Smooth muscle cell (in vitro differentiated cells): ENCODE data around the gene NEUROG2. TPM values are rescaled to one million over a fixed set of nuclear protein-coding genes. Genes with fewer than 3 reads are reported as not detected.

Experiments
- DNase-seq: peaks from one replicate; lab custom pipeline; 2025; ENCODE audit not compliant: unreplicated experiment; lab: John Stamatoyannopoulos, UW
- H2AFZ ChIP-seq: fragments of 200-600 bp; sonication (generic); 2 replicates; pipeline ENCODE4 v1.6.0; 2016; ENCODE audit warnings: antibody characterized with exemption, low read depth, mild to moderate bottlenecking
- H3F3A ChIP-seq: fragments of 200-600 bp; sonication (generic); 2 replicates; pipeline ENCODE4 v1.6.0; 2017; ENCODE audit warnings: antibody characterized with exemption, low read depth
- H3K27ac ChIP-seq: fragments of 200-600 bp; sonication (generic); 2 replicates; pipeline ENCODE4 v1.5.1; 2016; ENCODE audit warnings: low read depth, mild to moderate bottlenecking
- H3K27me3 ChIP-seq: fragments of 200-600 bp; sonication (generic); 2 replicates; pipeline ENCODE4 v1.6.1; 2016; ENCODE audit warnings: low read depth, mild to moderate bottlenecking
- H3K36me3 ChIP-seq: fragments of 200-600 bp; sonication (generic); 2 replicates; pipeline ENCODE4 v1.5.1; 2016; ENCODE audit warnings: low read depth
- H3K4me1 ChIP-seq: fragments of 200-600 bp; sonication (generic); 2 replicates; pipeline ENCODE4 v1.5.1; 2016; ENCODE audit warnings: low read depth
- H3K4me2 ChIP-seq: fragments of 200-600 bp; sonication (generic); 2 replicates; pipeline ENCODE4 v1.6.0; 2016; ENCODE audit warnings: mild to moderate bottlenecking
- H3K4me3 ChIP-seq: fragments of 200-600 bp; sonication (generic); 2 replicates; pipeline ENCODE4 v1.5.1; 2016; ENCODE audit warnings: mild to moderate bottlenecking
- H3K79me2 ChIP-seq: fragments of 200-600 bp; sonication (generic); 2 replicates; pipeline ENCODE4 v1.6.0; 2016; ENCODE audit warnings: low read depth, mild to moderate bottlenecking
- H3K9ac ChIP-seq: fragments of 200-600 bp; sonication (generic); 2 replicates; pipeline ENCODE4 v1.6.0; 2016; ENCODE audit warnings: low read depth
- H3K9me3 ChIP-seq: fragments of 200-600 bp; sonication (generic); replicated peaks from 2 replicates; pipeline ENCODE4 v1.5.1; 2016; ENCODE audit warnings: low read depth
- H4K20me1 ChIP-seq: fragments of 200-600 bp; sonication (generic); 2 replicates; pipeline ENCODE4 v1.6.0; 2016; ENCODE audit warnings: low read depth
- CTCF ChIP-seq: fragments of 200-600 bp; sonication (generic); IDR thresholded peaks from 2 replicates; pipeline ENCODE4 v1.5.1; 2017; ENCODE audit warnings: borderline replicate concordance, mild to moderate bottlenecking, antibody characterized with exemption; ENCODE audit not compliant: insufficient read depth, poor library complexity, severe bottlenecking
- WGBS: methylation state at CpG from one replicate; pipeline ENCODE4 v1.1.7; 2016; ENCODE audit warnings: low lambda C conversion rate; 5-methylcytosine and 5-hydroxymethylcytosine counted together
- polyA plus RNA-seq: library from polyadenylated mRNA; unstranded; fragments of >200 nt; fragmentation: Nextera tagmentation; extraction: Ambion mirVana; gene quantifications from 2 replicates; pipeline ENCODE4 v1.2.1, GENCODE V29; 2016
- total RNA-seq: library from RNA; depleted of rRNA; stranded (reverse); fragments of >200 nt; gene quantifications from 2 replicates; pipeline ENCODE4 v1.2.3, GENCODE V29; 2014

NEUROG2 gene
- total and polyA plus RNA-seq, 2 experiments from 2014 or later, result not detected

GRCh38 chr4:112485930-112486329 lies 30.1 kb downstream of the NEUROG2 start:
- no peaks in the 10 kb centered on the region for H3K4me1 ChIP-seq
- no peaks in the 10 kb centered on the region for H3K79me2 ChIP-seq
- H3F3A ChIP-seq, result no peaks in the 10 kb centered on the region
- H2AFZ ChIP-seq, result no peak overlapping the region
- H3K4me2 ChIP-seq, result no peak overlapping the region
- H3K9me3 ChIP-seq, result no peaks in the 10 kb centered on the region
- no peak overlapping the region for H3K9ac ChIP-seq
- H4K20me1 ChIP-seq, result no peaks in the 10 kb centered on the region
- no peak for TF ChIP-seq CTCF
- no peaks in the 10 kb centered on the region for H3K36me3 ChIP-seq
- 85% methylated on average over 5 of the region's 5 CpGs for WGBS
- no peak overlapping the region for H3K4me3 ChIP-seq
- no peaks in the 10 kb centered on the region for H3K27me3 ChIP-seq
- no peak for DNase-seq
- no peak overlapping the region for H3K27ac ChIP-seq

- Histone ChIP-seq H3K4me3 (no peak overlapping the region), H3K9ac (no peak overlapping the region), H3K36me3 (no peaks in the 10 kb centered on the region), H3F3A (no peaks in the 10 kb centered on the region), H3K27me3 (no peaks in the 10 kb centered on the region), H3K4me1 (no peaks in the 10 kb centered on the region), H2AFZ (no peak overlapping the region), H3K4me2 (no peak overlapping the region), H3K79me2 (no peaks in the 10 kb centered on the region), H3K27ac (no peak overlapping the region), H4K20me1 (no peaks in the 10 kb centered on the region), H3K9me3 (no peaks in the 10 kb centered on the region)
- TF ChIP-seq CTCF, result no peak
- WGBS, result 90% methylated on average over 2 of the region's 2 CpGs
- no peak for DNase-seq
Observed at GRCh38 chr4:112473985-112474384, 42.0 kb downstream of the NEUROG2 start.

GRCh38 chr4:112472318-112472717 lies 43.7 kb downstream of the NEUROG2 start:
- Histone ChIP-seq H3K9ac (no peak overlapping the region), H4K20me1 (no peaks in the 10 kb centered on the region), H3K79me2 (no peaks in the 10 kb centered on the region), H2AFZ (no peak overlapping the region), H3K27me3 (no peaks in the 10 kb centered on the region), H3K4me2 (no peak overlapping the region), H3K9me3 (no peaks in the 10 kb centered on the region), H3F3A (no peaks in the 10 kb centered on the region), H3K4me3 (no peak overlapping the region), H3K4me1 (no peaks in the 10 kb centered on the region), H3K27ac (no peak overlapping the region), H3K36me3 (no peaks in the 10 kb centered on the region)
- DNase-seq, result no peak
- no peak for TF ChIP-seq CTCF

Other genes with a start within 250 kb of the NEUROG2 start
- gene TIFA, start 230.3 kb downstream of the NEUROG2 start, total RNA-seq, result 10.3 and 14.2 TPM in 2 replicates
- 7.8 and 8.1 TPM in 2 replicates for gene TIFA, start 230.3 kb downstream of the NEUROG2 start, polyA plus RNA-seq
- 4.4 and 16.8 TPM in 2 replicates for gene ALPK1, start 218.8 kb downstream of the NEUROG2 start, total RNA-seq
- 3.9 and 6.0 TPM in 2 replicates for gene ALPK1, start 218.8 kb downstream of the NEUROG2 start, polyA plus RNA-seq
- 7.9 and 14.4 TPM in 2 replicates for gene ZGRF1, start 120.7 kb upstream of the NEUROG2 start, total RNA-seq
- gene ZGRF1, start 120.7 kb upstream of the NEUROG2 start, polyA plus RNA-seq, result 3.3 and 5.6 TPM in 2 replicates
- 29.4 and 39.5 TPM in 2 replicates for gene LARP7, start 121.0 kb upstream of the NEUROG2 start, total RNA-seq
- gene LARP7, start 121.0 kb upstream of the NEUROG2 start, polyA plus RNA-seq, result 25.2 and 38.3 TPM in 2 replicates